ENCODE results near the gene KDM3A.

KDM3A gene

GRCh38 chr2:86518481-86518880, 77.3 kb downstream of the KDM3A start:
- DNase-seq (ENCODE audit: low spot score): peak; percentile 14

- DNase-seq (ENCODE audit: low spot score): no peak
Observed at GRCh38 chr2:86519349-86519748, 78.2 kb downstream of the KDM3A start.

- no peak for DNase-seq (ENCODE audit: low spot score)
Observed at GRCh38 chr2:86520153-86520552, 79.0 kb downstream of the KDM3A start.

- DNase-seq (ENCODE audit: low spot score): no peak
Observed at GRCh38 chr2:86521922-86522321, 80.8 kb downstream of the KDM3A start.

- DNase-seq (ENCODE audit: low spot score): no peak
Observed at GRCh38 chr2:86522711-86523110, 81.5 kb downstream of the KDM3A start.

DNA sequence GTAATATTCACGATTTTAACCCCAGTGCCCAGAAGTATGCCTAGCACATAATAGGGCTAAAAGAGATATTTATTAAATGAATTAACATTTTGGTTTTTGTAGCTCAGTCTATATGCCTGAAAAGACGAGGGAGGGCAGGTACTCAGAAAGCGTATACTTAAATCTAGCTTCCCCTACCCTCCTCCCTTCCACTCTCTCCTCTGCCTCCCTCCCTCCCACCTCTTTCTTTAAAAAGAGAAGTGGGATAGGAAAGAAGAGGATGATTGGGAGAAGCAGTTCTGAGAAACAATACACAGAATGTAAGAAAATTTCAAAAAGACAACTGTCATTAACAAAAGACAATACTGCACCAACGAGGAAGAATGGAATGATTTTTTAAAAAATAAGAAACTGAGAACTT, 82.3 kb downstream of the KDM3A start:
- DNase-seq (ENCODE audit: low spot score): no peak

DNA sequence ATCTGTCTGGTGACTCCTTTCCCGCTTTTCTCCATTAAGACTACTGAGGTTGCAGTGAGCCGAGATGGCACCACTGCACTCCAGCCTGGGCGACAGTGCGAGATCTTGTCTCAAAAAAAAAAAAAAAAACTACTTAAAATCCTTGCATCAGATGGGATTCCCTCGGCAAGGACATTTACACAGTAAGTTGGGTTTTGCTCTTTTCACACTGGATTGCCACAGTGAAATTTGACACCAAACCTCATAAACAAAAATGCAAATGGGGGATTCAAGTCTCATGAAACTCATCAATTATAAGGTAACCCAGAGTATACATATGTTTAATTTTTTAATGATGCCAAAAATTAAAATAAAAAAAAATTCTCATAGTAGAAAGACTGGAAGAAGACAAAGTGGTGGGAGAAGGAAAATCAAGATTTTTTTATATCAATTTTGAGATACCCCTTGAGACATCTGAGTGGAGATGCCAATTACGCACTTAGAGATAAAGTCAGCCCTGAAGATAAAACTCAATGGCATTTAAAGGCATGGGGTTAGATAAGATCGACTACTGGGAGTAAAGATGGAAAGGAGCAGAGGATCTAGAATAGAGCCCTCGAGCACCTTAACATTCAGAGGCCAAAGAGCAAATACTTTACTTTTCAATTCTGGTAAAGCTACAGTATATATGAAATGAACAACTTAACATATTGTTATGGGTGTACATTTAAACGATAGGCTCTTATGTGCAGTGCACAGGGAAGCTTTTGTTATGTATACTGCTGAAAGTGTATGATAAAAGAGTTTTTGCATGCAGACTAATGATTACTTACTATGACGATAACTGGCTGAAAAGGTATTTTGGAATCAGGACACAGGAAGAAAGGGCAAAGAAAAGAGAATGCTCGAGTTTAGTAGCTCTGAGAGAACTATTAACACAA, 84.5 kb downstream of the KDM3A start:
- DNase-seq (ENCODE audit: low spot score): no peak

DNA sequence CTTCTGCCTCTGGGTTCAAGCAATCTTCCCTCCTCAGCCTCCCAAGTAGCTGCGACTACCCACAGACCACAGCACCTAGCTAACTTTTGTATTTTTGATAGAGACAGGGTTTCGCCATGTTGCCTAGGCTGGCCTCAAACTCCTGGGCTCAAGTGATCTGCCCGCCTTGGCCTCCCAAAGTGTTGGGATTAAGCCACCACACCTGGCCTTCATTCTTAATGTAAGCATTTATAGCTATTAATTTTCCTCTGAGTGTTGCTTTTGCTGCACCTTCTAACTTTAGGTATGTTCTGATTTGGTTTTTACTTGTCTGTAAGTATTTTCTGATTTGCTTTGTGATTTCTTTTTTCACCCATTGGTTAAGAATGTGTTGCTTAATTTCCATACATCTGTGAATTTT, 92.4 kb downstream of the KDM3A start:
- DNase-seq (ENCODE audit: low spot score): no peak

DNA sequence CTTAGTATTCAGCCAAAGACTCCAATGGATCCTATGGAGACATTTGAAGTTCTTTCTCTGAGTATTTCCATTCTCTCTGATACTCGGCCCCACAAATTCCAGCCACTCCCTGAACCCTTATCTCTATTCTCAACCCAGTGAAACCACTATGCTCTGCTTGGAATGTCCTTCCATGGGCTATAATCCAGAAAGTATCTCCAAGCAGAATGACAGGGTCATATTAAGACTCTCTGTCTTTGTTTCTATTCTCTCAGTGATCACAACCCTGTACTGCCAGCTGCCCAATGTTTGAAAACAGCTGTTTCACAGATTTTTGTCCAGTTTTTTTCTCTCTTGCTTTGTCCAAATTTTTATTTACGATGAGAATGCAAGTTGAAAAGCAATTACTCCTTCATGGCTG, 100.2 kb downstream of the KDM3A start:
- DNase-seq (ENCODE audit: low spot score): peak; percentile 6

Data from GM03348 (cell line).